CD4-positive, alpha-beta T cell (primary cell): ENCODE data around the gene GSAP. TPM values are rescaled to one million over a fixed set of nuclear protein-coding genes. Genes with fewer than 3 reads are reported as not detected.

Experiments
- ATAC-seq: fragments of 200-7000 bp; cut with Tn5 transposase; one replicate; pipeline ENCODE4 v1.10.0; 2022; ENCODE audit warnings: mild to moderate bottlenecking; ENCODE audit not compliant: poor library complexity
- CTCF ChIA-PET: fragments of 350-600 bp; sonication (Branson Sonifier 250); formaldehyde crosslinking; loops from one replicate; lab custom pipeline; 2021; ENCODE audit warnings: antibody characterized with exemption, inconsistent platforms; lab: Charles Lee
- POLR2A ChIA-PET: fragments of 350-600 bp; sonication (Branson Sonifier 250); formaldehyde crosslinking; loops from one replicate; lab custom pipeline; 2021; ENCODE audit warnings: antibody characterized with exemption, inconsistent platforms; lab: Charles Lee
- DNase-seq, 14 experiments: peaks; one replicate each; pipeline ENCODE4 v3.0.0-alpha.2; 2013 to 2020; ENCODE audit warnings: mixed read lengths in 2 of 14
- H3K27ac ChIP-seq, 2 donors: one replicate each; pipeline versions ENCODE4 v1.5.1 to v1.7.0; 2013; ENCODE audit warnings: low read length in 2 of 2, low read depth in 1 of 2, mild to moderate bottlenecking in 1 of 2
- H3K27me3 ChIP-seq, 2 experiments: 1 replicate in 1 of 2; 2 replicates in 1 of 2; pipeline versions ENCODE4 v1.6.1 to v1.7.0; 2013; ENCODE audit warnings: low read length in 2 of 2, control low read depth in 1 of 2, mild to moderate bottlenecking in 1 of 2, moderate library complexity in 1 of 2; ENCODE audit not compliant: insufficient read depth in 2 of 2, control insufficient read depth in 1 of 2
- H3K36me3 ChIP-seq: one replicate; pipeline ENCODE4 v1.6.1; 2013; ENCODE audit warnings: low read length, control low read depth; ENCODE audit not compliant: insufficient read depth
- H3K4me1 ChIP-seq: one replicate; pipeline ENCODE4 v1.6.1; 2013; ENCODE audit warnings: low read length, control low read depth; ENCODE audit not compliant: insufficient read depth
- H3K4me3 ChIP-seq: one replicate; pipeline ENCODE4 v1.5.1; 2013; ENCODE audit warnings: mild to moderate bottlenecking, low read length, moderate library complexity
- H3K9me3 ChIP-seq, 2 experiments: 1 replicate in 1 of 2; 2 replicates in 1 of 2; pipeline versions ENCODE4 v1.6.1 to v1.7.0; 2013; ENCODE audit warnings: low read length in 2 of 2, mild to moderate bottlenecking in 2 of 2, control low read depth in 1 of 2, moderate library complexity in 1 of 2; ENCODE audit not compliant: control insufficient read depth in 1 of 2, insufficient read depth in 1 of 2
- H3K27ac Mint-ChIP-seq: one replicate; pipeline ENCODE4 v1.8.0; 2020; ENCODE audit warnings: mixed read lengths
- H3K27me3 Mint-ChIP-seq: one replicate; pipeline ENCODE4 v1.8.0; 2021; ENCODE audit warnings: mixed read lengths
- H3K36me3 Mint-ChIP-seq: one replicate; pipeline ENCODE4 v1.8.0; 2021; ENCODE audit warnings: low read depth, mixed read lengths
- H3K4me1 Mint-ChIP-seq: one replicate; pipeline ENCODE4 v1.8.0; 2021; ENCODE audit warnings: low read depth, mixed read lengths
- H3K4me3 Mint-ChIP-seq: one replicate; pipeline ENCODE4 v1.8.0; 2020; ENCODE audit warnings: mild to moderate bottlenecking, mixed read lengths
- H3K9me3 Mint-ChIP-seq: one replicate; pipeline ENCODE4 v1.8.0; 2020; ENCODE audit warnings: mixed read lengths
- intact Hi-C, 2 experiments: fragments of 100-400 bp; cut with DNase I in 1 of 2; cut with micrococcal nuclease in 1 of 2; formaldehyde crosslinking; loops; one replicate each; pipeline versions ENCODE4 v1.15.1 to v1.9.0; 2023 to 2025; cut with DNase I, micrococcal nuclease
- total RNA-seq, 174 experiments: library from RNA in 2 of 174; stranded (reverse) in 2 of 174; gene quantifications; one replicate each; pipeline ENCODE4 v1.2.3 and lab custom pipeline; 2021 to 2026
- TF ChIP-seq, protein P1 (sequence below): fragments of 200-600 bp; IDR thresholded peaks from one replicate; pipeline ENCODE4 v1.8.0; 2022; ENCODE audit warnings: antibody characterized with exemption, mild to moderate bottlenecking

Gene GSAP
- total RNA-seq, 2 experiments from 2014 or later: 19.1 to 19.5 TPM

DNA sequence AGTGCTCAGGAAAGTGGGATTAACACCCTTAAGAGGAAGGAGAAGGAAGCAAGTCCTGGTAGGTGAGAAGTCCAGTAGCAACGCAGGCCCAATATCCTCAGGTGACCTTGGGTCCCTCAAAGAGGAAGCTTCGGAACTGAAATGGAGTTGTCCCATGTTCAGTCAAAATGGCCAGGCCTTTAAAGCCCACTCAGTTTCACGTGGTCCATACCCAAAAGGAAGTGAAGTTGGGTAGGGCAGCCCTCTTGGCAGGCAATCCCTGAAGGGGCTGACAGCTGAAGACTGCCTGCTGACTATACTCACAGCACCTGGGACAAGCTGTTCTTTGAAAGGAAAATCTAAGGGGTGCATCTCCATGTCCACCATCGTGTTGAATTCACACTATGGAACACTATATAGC lies 3.0 kb downstream of the GSAP start:
- ATAC-seq (no peak), DNase-seq (peak in 2 of 14 experiments; percentile 35 to 42)
- Mint-ChIP-seq H3K27me3 (no peaks in the 10 kb centered on the region), H3K27ac (no peak overlapping the region), H3K4me1 (peaks cover 52% of the 10 kb centered on the region), H3K9me3 (no peaks in the 10 kb centered on the region), H3K36me3 (no peaks in the 10 kb centered on the region), H3K4me3 (peak overlapping the region; percentile 87)
- ChIA-PET POLR2A (interaction anchor here (1.5 kb wide), 1 partner anchor 15 kb away, joined by 7 read pairs; no protein-coding TSS in a partner anchor), CTCF (no interaction called here)
- no peaks in the 10 kb centered on the region for H3K9me3 ChIP-seq
- no peaks in the 10 kb centered on the region for H3K27me3 ChIP-seq
- TF ChIP-seq, protein P1, sequence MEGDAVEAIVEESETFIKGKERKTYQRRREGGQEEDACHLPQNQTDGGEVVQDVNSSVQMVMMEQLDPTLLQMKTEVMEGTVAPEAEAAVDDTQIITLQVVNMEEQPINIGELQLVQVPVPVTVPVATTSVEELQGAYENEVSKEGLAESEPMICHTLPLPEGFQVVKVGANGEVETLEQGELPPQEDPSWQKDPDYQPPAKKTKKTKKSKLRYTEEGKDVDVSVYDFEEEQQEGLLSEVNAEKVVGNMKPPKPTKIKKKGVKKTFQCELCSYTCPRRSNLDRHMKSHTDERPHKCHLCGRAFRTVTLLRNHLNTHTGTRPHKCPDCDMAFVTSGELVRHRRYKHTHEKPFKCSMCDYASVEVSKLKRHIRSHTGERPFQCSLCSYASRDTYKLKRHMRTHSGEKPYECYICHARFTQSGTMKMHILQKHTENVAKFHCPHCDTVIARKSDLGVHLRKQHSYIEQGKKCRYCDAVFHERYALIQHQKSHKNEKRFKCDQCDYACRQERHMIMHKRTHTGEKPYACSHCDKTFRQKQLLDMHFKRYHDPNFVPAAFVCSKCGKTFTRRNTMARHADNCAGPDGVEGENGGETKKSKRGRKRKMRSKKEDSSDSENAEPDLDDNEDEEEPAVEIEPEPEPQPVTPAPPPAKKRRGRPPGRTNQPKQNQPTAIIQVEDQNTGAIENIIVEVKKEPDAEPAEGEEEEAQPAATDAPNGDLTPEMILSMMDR: no peak
- H3K36me3 ChIP-seq: no peaks in the 10 kb centered on the region
- H3K27ac ChIP-seq: no peak overlapping the region
- no peak overlapping the region for H3K4me3 ChIP-seq
- peaks cover 15% of the 10 kb centered on the region for H3K4me1 ChIP-seq
- intact Hi-C loops: loop anchor here in 1 of 2 experiments (5.0 kb wide), 1 partner anchor 51 kb away; no protein-coding TSS in a partner anchor

DNA sequence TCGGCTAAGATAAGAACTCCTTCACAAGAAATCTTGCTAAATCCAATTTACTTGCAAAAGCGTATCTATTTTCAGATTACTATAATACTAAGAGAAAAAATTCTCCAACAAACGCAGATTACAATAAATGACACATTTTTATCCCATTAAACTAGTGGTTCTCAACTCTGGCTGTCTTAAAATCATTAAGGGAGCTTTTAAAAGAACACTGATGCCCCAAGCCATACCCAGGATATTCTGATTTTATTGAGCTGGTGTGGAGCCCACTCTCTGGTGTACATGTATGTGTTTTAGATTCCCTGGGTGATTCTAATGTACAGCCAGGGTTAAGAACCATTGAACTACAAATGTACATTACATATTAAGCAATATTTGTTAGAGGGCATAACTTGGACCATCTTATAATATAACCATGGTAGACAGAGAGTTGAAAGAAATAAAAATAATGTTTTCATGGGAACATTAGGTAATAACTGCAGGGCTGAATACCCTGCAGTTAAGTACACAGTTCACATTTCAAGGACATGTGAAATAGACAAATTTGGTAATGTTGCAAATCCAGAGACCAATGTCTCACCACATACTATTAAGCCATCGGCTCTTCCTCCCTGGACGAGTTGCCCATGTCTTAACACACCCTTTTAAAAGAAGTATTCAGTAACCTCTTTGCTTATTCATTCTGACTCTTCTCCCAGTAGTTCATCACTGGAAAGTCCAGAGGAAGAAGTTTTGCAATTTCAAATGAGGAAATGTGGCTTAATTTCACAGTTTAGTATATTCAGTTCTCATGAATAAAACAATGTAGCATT lies 6.2 kb downstream of the GSAP start:
- intact Hi-C loops: loop anchor here in 1 of 2 experiments (5.0 kb wide), 2 partner anchors 48 to 63 kb away; no protein-coding TSS in a partner anchor

DNA sequence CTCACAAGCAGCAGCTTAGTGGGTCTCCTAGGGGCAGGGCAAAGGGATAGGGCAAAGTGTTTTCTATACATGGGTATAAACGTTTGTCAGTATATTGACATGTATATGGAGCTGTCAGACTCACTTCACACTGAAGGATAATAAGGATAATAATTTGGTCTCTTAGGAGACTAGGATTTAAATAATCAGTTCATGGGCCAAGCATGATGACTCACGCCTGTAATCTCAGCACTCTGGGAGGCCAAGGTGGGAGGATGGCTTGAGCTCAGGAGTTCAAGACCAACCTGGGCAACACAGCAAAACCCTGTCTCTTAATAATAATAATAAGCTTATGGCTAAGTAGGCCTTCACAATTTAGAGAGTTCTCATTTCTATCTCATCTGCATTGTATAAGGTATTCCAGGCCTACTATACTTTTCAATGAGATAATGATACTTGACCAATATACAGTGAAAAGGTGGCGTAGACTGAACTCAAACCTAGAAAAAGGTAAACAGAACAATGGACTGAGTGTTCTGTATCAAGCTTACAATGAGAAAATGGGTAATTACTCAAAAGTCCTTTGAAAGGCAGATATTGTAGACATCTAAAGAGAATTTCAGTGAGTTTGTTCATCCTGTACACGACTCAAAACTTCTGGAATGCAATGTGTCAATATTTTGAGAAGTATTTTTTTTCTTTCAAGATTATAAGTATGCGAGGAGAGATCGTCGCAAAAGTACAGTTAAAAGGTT lies 7.0 kb downstream of the GSAP start:
- no peak overlapping the region for H3K4me3 Mint-ChIP-seq
- intact Hi-C loops: loop anchor here in 1 of 2 experiments (5.0 kb wide), 1 partner anchor 62 kb away; no protein-coding TSS in a partner anchor
- CTCF ChIA-PET: interaction anchor here (0.7 kb wide), 1 partner anchor 104 kb away, joined by 3 read pairs; no protein-coding TSS in a partner anchor

More for the DNA sequence above, 6.2 kb downstream of the GSAP start:
- no peak overlapping the region for H3K4me3 Mint-ChIP-seq
- TF ChIP-seq, protein P1: no peak
- no peaks in the 10 kb centered on the region for H3K27me3 Mint-ChIP-seq
- no peak overlapping the region for H3K27ac Mint-ChIP-seq
- Histone ChIP-seq H3K36me3 (no peaks in the 10 kb centered on the region), H3K27ac (peak overlapping the region in 1 of 2 donors; percentile 32), H3K9me3 (no peaks in the 10 kb centered on the region), H3K4me3 (no peak overlapping the region), H3K4me1 (peaks cover 6% of the 10 kb centered on the region), H3K27me3 (no peaks in the 10 kb centered on the region)
- POLR2A ChIA-PET: no interaction called here
- ATAC-seq (no peak), DNase-seq (peak in 3 of 14 experiments; percentile 22 to 65 (median 52))
- no peaks in the 10 kb centered on the region for H3K9me3 Mint-ChIP-seq
- H3K4me1 Mint-ChIP-seq: peaks cover 37% of the 10 kb centered on the region
- no peaks in the 10 kb centered on the region for H3K36me3 Mint-ChIP-seq
- CTCF ChIA-PET: no interaction called here

More for the DNA sequence above, 7.0 kb downstream of the GSAP start:
- H3K4me1 ChIP-seq: no peaks in the 10 kb centered on the region
- Mint-ChIP-seq H3K27me3 (no peaks in the 10 kb centered on the region), H3K9me3 (no peaks in the 10 kb centered on the region), H3K4me1 (peaks cover 29% of the 10 kb centered on the region), H3K27ac (no peak overlapping the region), H3K36me3 (no peaks in the 10 kb centered on the region)
- ATAC-seq (no peak), DNase-seq (no peak)
- no peak overlapping the region for H3K27ac ChIP-seq
- POLR2A ChIA-PET: no interaction called here
- H3K27me3 ChIP-seq: no peaks in the 10 kb centered on the region
- no peak overlapping the region for H3K4me3 ChIP-seq
- H3K36me3 ChIP-seq: no peaks in the 10 kb centered on the region
- H3K9me3 ChIP-seq: no peaks in the 10 kb centered on the region
- TF ChIP-seq, protein P1: no peak
